Measurements from ENCODE around the gene SPRR4.

DNA sequence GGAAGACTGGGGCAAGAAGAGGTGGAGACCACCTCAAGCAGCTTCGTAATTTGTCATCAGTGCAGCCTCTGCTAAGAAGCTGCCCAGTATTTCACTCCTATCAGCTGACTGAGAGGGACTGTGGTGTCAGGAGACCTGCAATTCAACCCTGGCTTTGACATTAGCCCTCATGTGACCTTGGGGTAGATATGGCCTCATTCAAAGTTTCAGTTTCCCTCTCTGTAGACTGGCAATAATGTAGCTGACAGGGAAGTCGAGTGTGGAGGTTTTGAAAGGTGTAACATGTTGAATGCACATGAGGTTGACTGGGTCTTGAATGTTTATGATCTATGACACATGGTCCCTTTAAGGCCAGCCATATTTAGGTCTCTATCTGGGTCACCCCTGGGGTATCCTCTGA is 2.2 kb upstream of the SPRR4 start:
- TF ChIP-seq EZH2 (IDR thresholded peaks at IDR 0.05; ENCODE audit: borderline replicate concordance): no peak
- TF ChIP-seq, protein P1, sequence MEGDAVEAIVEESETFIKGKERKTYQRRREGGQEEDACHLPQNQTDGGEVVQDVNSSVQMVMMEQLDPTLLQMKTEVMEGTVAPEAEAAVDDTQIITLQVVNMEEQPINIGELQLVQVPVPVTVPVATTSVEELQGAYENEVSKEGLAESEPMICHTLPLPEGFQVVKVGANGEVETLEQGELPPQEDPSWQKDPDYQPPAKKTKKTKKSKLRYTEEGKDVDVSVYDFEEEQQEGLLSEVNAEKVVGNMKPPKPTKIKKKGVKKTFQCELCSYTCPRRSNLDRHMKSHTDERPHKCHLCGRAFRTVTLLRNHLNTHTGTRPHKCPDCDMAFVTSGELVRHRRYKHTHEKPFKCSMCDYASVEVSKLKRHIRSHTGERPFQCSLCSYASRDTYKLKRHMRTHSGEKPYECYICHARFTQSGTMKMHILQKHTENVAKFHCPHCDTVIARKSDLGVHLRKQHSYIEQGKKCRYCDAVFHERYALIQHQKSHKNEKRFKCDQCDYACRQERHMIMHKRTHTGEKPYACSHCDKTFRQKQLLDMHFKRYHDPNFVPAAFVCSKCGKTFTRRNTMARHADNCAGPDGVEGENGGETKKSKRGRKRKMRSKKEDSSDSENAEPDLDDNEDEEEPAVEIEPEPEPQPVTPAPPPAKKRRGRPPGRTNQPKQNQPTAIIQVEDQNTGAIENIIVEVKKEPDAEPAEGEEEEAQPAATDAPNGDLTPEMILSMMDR (IDR thresholded peaks at IDR 0.05; ENCODE audit: poor library complexity): no peak

Measured in hepatocyte (in vitro differentiated cells).